GM19467 (cell line): Measurements from ENCODE around the gene GPD2.
"Not testable (repeated sequence)": the region's sequence is repeated elsewhere in the genome, so short reads cannot be mapped to it uniquely, and the experiment has no call there.

Experiments used
- ATAC-seq: cut with Tn5 transposase; IDR thresholded peaks from one replicate; pipeline ENCODE4 v1.9.1; 2021; ENCODE audit warnings: mild to moderate bottlenecking, moderate library complexity; ENCODE audit not compliant: unreplicated experiment

Gene GPD2

GRCh38 chr2:156522864-156523440 lies 86.8 kb downstream of the GPD2 start:
- ATAC-seq, result no peak

GRCh38 chr2:156526950-156527636 lies 90.9 kb downstream of the GPD2 start:
- peak; percentile 92 for ATAC-seq

- ATAC-seq, result not testable (repeated sequence)
Observed at GRCh38 chr2:156528583-156528982, 92.4 kb downstream of the GPD2 start.

GRCh38 chr2:156532989-156533388 lies 96.8 kb downstream of the GPD2 start:
- ATAC-seq, result peak; percentile 46

GRCh38 chr2:156536534-156536933 lies 100.4 kb downstream of the GPD2 start:
- no peak for ATAC-seq

- ATAC-seq, result no peak
Observed at GRCh38 chr2:156537141-156537540, 101.0 kb downstream of the GPD2 start.

- peak; percentile 77 for ATAC-seq
Observed at GRCh38 chr2:156538083-156538504, 101.9 kb downstream of the GPD2 start.

GRCh38 chr2:156539086-156539860 lies 103.1 kb downstream of the GPD2 start:
- ATAC-seq, result no peak

- no peak for ATAC-seq
Observed at GRCh38 chr2:156540706-156541105, 104.5 kb downstream of the GPD2 start.

GRCh38 chr2:156541229-156541628 lies 105.0 kb downstream of the GPD2 start:
- no peak for ATAC-seq

- no peak for ATAC-seq
Observed at GRCh38 chr2:156541706-156542105, 105.5 kb downstream of the GPD2 start.

GRCh38 chr2:156548413-156548812 lies 112.2 kb downstream of the GPD2 start:
- ATAC-seq, result no peak

GRCh38 chr2:156553714-156554442 lies 117.7 kb downstream of the GPD2 start:
- no peak for ATAC-seq

GRCh38 chr2:156561326-156561725 lies 125.1 kb downstream of the GPD2 start:
- ATAC-seq, result no peak

- ATAC-seq, result no peak
Observed at GRCh38 chr2:156562124-156562523, 125.9 kb downstream of the GPD2 start.

- ATAC-seq, result no peak
Observed at GRCh38 chr2:156563994-156564753, 128.0 kb downstream of the GPD2 start.

- ATAC-seq, result no peak
Observed at GRCh38 chr2:156565066-156565710, 129.0 kb downstream of the GPD2 start.

GRCh38 chr2:156573710-156574109 lies 137.5 kb downstream of the GPD2 start:
- peak; percentile 63 for ATAC-seq

- ATAC-seq, result no peak
Observed at GRCh38 chr2:156574112-156574511, 137.9 kb downstream of the GPD2 start.

GRCh38 chr2:156576005-156576404 lies 139.8 kb downstream of the GPD2 start:
- no peak for ATAC-seq
